ENCODE data around the gene ANKRD53. TPM values are rescaled to one million over a fixed set of nuclear protein-coding genes. Genes with fewer than 3 reads are reported as not detected.

The ANKRD53 gene
- total RNA-seq, 1 donor from 2014 or later = 5.4 TPM

GRCh38 chr2:70965506-70965905 is 12.9 kb upstream of the ANKRD53 start:
- no peak for DNase-seq (ENCODE audit: low spot score, unreplicated experiment)
- Mint-ChIP-seq H3K27me3 (peaks cover 87% of the 10 kb centered on the region), H3K9me3 (ENCODE audit: low read depth) (no peaks in the 10 kb centered on the region), H3K27ac (no peak overlapping the region), H3K4me3 (ENCODE audit: low read depth) (no peak overlapping the region), H3K36me3 (ENCODE audit: insufficient read depth) (no peaks in the 10 kb centered on the region), H3K4me1 (ENCODE audit: low read depth) (peaks cover 2% of the 10 kb centered on the region)
- no peak for TF ChIP-seq CTCF (IDR thresholded peaks at IDR 0.05; ENCODE audit: unreplicated experiment)

GRCh38 chr2:70966681-70967080 is 11.7 kb upstream of the ANKRD53 start:
- Mint-ChIP-seq H3K27ac (no peak overlapping the region), H3K27me3 (peaks cover 86% of the 10 kb centered on the region), H3K9me3 (ENCODE audit: low read depth) (no peaks in the 10 kb centered on the region), H3K36me3 (ENCODE audit: insufficient read depth) (no peaks in the 10 kb centered on the region), H3K4me3 (ENCODE audit: low read depth) (no peak overlapping the region), H3K4me1 (ENCODE audit: low read depth) (peaks cover 2% of the 10 kb centered on the region)
- no peak for DNase-seq (ENCODE audit: low spot score, unreplicated experiment)
- TF ChIP-seq CTCF (IDR thresholded peaks at IDR 0.05; ENCODE audit: unreplicated experiment) = no peak

- Mint-ChIP-seq H3K4me1 (ENCODE audit: low read depth) (peaks cover 2% of the 10 kb centered on the region), H3K27me3 (peaks cover 86% of the 10 kb centered on the region), H3K27ac (no peak overlapping the region), H3K36me3 (ENCODE audit: insufficient read depth) (no peaks in the 10 kb centered on the region), H3K9me3 (ENCODE audit: low read depth) (no peaks in the 10 kb centered on the region), H3K4me3 (ENCODE audit: low read depth) (no peak overlapping the region)
- DNase-seq (ENCODE audit: low spot score, unreplicated experiment) = no peak
- TF ChIP-seq CTCF (IDR thresholded peaks at IDR 0.05; ENCODE audit: unreplicated experiment) = no peak
Measured at GRCh38 chr2:70967189-70967588, 11.2 kb upstream of the ANKRD53 start.

- no peaks in the 10 kb centered on the region for H3K9me3 Mint-ChIP-seq (ENCODE audit: low read depth)
- H3K27me3 Mint-ChIP-seq = peaks cover 21% of the 10 kb centered on the region
- no peak overlapping the region for H3K4me3 Mint-ChIP-seq (ENCODE audit: low read depth)
- peaks cover 20% of the 10 kb centered on the region for H3K4me1 Mint-ChIP-seq (ENCODE audit: low read depth)
- no peak for TF ChIP-seq CTCF (IDR thresholded peaks at IDR 0.05; ENCODE audit: unreplicated experiment)
- DNase-seq (ENCODE audit: low spot score, unreplicated experiment) = no peak
- no peaks in the 10 kb centered on the region for H3K36me3 Mint-ChIP-seq (ENCODE audit: insufficient read depth)
- H3K27ac Mint-ChIP-seq = no peak overlapping the region
Measured at GRCh38 chr2:70974592-70974991, 3.8 kb upstream of the ANKRD53 start.

GRCh38 chr2:70975237-70975636 is 3.2 kb upstream of the ANKRD53 start:
- Mint-ChIP-seq H3K27me3 (peaks cover 15% of the 10 kb centered on the region), H3K36me3 (ENCODE audit: insufficient read depth) (no peaks in the 10 kb centered on the region), H3K4me1 (ENCODE audit: low read depth) (peaks cover 20% of the 10 kb centered on the region), H3K9me3 (ENCODE audit: low read depth) (no peaks in the 10 kb centered on the region), H3K27ac (no peak overlapping the region), H3K4me3 (ENCODE audit: low read depth) (no peak overlapping the region)
- DNase-seq (ENCODE audit: low spot score, unreplicated experiment) = no peak
- no peak for TF ChIP-seq CTCF (IDR thresholded peaks at IDR 0.05; ENCODE audit: unreplicated experiment)
